HepG2 (cell line): ENCODE measurements around the gene OPRL1. TPM values are rescaled to one million over a fixed set of nuclear protein-coding genes. Genes with fewer than 3 reads are reported as not detected.

Experiments used
- AKAP8 ChIP-seq: sonication (generic); formaldehyde crosslinking; IDR thresholded peaks from 2 replicates; pipeline ENCODE4 v1.5.1; 2020; ENCODE audit warnings: mild to moderate bottlenecking, missing genetic modification reagents
- ARID5B ChIP-seq: IDR thresholded peaks from 2 replicates; pipeline ENCODE4 v1.4.0; 2020; ENCODE audit warnings: mild to moderate bottlenecking, missing genetic modification reagents
- ATF7 ChIP-seq, 2 experiments: fragments of 450-650 bp in 1 of 2; sonication (generic) in 1 of 2; formaldehyde crosslinking in 1 of 2; IDR thresholded peaks; 2 replicates each; pipeline versions ENCODE4 v1.4.0 to v1.6.1; 2016 to 2020; ENCODE audit warnings: antibody characterized with exemption in 1 of 2, mild to moderate bottlenecking in 1 of 2, missing genetic modification reagents in 1 of 2
- ATF7-NPFF ChIP-seq: sonication (generic); formaldehyde crosslinking; IDR thresholded peaks from 2 replicates; pipeline ENCODE4 v1.8.1; 2023; ENCODE audit warnings: mild to moderate bottlenecking, low read depth, missing genetic modification reagents, moderate library complexity
- CTCF ChIP-seq: sonication (generic); formaldehyde crosslinking; IDR thresholded peaks from 2 replicates; pipeline ENCODE4 v1.5.0; 2020; ENCODE audit warnings: mild to moderate bottlenecking, missing genetic modification reagents, moderate library complexity
- EHMT2 ChIP-seq: fragments of 200-600 bp; sonication (generic); IDR thresholded peaks from 2 replicates; pipeline ENCODE4 v1.7.0; 2017; ENCODE audit warnings: antibody characterized with exemption, low read depth, low read length, borderline replicate concordance
- GMEB2 ChIP-seq: IDR thresholded peaks from 2 replicates; pipeline ENCODE4 v1.6.1; 2016; ENCODE audit warnings: missing biosample characterization, missing genetic modification reagents, low read depth
- HDAC6 ChIP-seq: fragments of 200-600 bp; sonication (generic); IDR thresholded peaks from 2 replicates; pipeline ENCODE4 v1.7.0; 2017; ENCODE audit warnings: mild to moderate bottlenecking, antibody characterized with exemption, low read length, low read depth
- IRX3 ChIP-seq: sonication (generic); formaldehyde crosslinking; IDR thresholded peaks from 2 replicates; pipeline ENCODE4 v1.8.1; 2023; ENCODE audit warnings: mild to moderate bottlenecking, low read depth, missing genetic modification reagents, borderline replicate concordance
- NONO ChIP-seq, 2 experiments: fragments of 450-650 bp in 1 of 2; sonication (generic) in 1 of 2; formaldehyde crosslinking in 1 of 2; IDR thresholded peaks in 1 of 2; conservative IDR thresholded peaks in 1 of 2; 2 replicates each; pipeline versions ENCODE4 v1.6.1 to v1.8.0; 2017 to 2022; ENCODE audit warnings: mild to moderate bottlenecking in 1 of 2, missing genetic modification reagents in 1 of 2, moderate library complexity in 1 of 2
- RAD51 ChIP-seq: fragments of 450-650 bp; IDR thresholded peaks from 2 replicates; pipeline ENCODE4 v1.6.1; 2016; ENCODE audit warnings: borderline replicate concordance
- RFXANK ChIP-seq: IDR thresholded peaks from 2 replicates; pipeline ENCODE4 v1.6.1; 2016
- SKIL ChIP-seq: sonication (generic); formaldehyde crosslinking; IDR thresholded peaks from 2 replicates; pipeline ENCODE4 v1.8.0; 2022; ENCODE audit warnings: missing genetic modification reagents, mild to moderate bottlenecking, moderate library complexity, borderline replicate concordance
- TP53 ChIP-seq: sonication (generic); formaldehyde crosslinking; conservative IDR thresholded peaks from 2 replicates; pipeline ENCODE4 v1.4.0; 2020; ENCODE audit warnings: missing genetic modification reagents
- ZNF18 ChIP-seq: sonication (generic); formaldehyde crosslinking; IDR thresholded peaks from 2 replicates; pipeline ENCODE4 v1.8.0; 2022; ENCODE audit warnings: mild to moderate bottlenecking, missing genetic modification reagents; ENCODE audit not compliant: insufficient replicate concordance
- ZSCAN30 ChIP-seq: sonication (generic); formaldehyde crosslinking; IDR thresholded peaks from 2 replicates; pipeline ENCODE4 v1.5.0; 2020; ENCODE audit warnings: mild to moderate bottlenecking, missing genetic modification reagents
- polyA plus RNA-seq, 8 experiments: library from polyadenylated mRNA; depleted of rRNA in 3 of 8; stranded (reverse) in 7 of 8; unstranded in 1 of 8; fragments of >200 nt; fragmentation: Illumina TruSeq in 4 of 8; extraction: Trizol in 4 of 8; gene quantifications; 2 replicates each; pipeline versions ENCODE4 v1.2.1 to v1.2.3, GENCODE V29; 2011 to 2016; ENCODE audit warnings: low read depth in 4 of 8, missing spikeins in 1 of 8, mixed read lengths in 1 of 8; ENCODE audit not compliant: insufficient read depth in 1 of 8
- total RNA-seq, 5 experiments: library from RNA; depleted of rRNA; stranded (reverse); fragments of >200 nt; fragmentation: Illumina TruSeq; extraction: Trizol; gene quantifications; 2 replicates each; pipeline ENCODE4 v1.2.3, GENCODE V29; 2016; ENCODE audit warnings: low read depth in 1 of 5

The OPRL1 gene
- total and polyA plus RNA-seq, 2 of the 13 experiments (the other 11 are each of a cell fraction or from before 2014, with no cell fraction given): 0.35 to 0.71 TPM

GRCh38 chr20:64042054-64042781 lies 37.7 kb upstream of the OPRL1 start (continued):
- TF ChIP-seq CTCF: no peak; the same call in 1 of the 2 replicates
- TF ChIP-seq GMEB2 (CRISPR knock-in tag): no peak
- TF ChIP-seq ARID5B: peak; percentile 17; the same call in 1 of the 2 replicates
- peak; percentile 94 for TF ChIP-seq ZNF18 (CRISPR knock-in tag)
- peak; percentile 30; the same call in 1 of the 2 replicates for TF ChIP-seq AKAP8 (CRISPR knock-in tag)
- no peak for TF ChIP-seq IRX3
- TF ChIP-seq HDAC6: no peak
- TF ChIP-seq SKIL (CRISPR knock-in tag): 0 out of 2 replicates have a peak, but pooled peaks have one; percentile 0
- TF ChIP-seq TP53: no peak
- no peak for TF ChIP-seq NONO (IDR thresholded peaks at IDR 0.05)
- 0 out of 2 replicates have a peak, but pooled peaks have one; percentile 56 for TF ChIP-seq NONO (CRISPR knock-in tag; conservative IDR thresholded peaks at IDR 0.05)
- no peak for TF ChIP-seq ATF7 (IDR thresholded peaks at IDR 0.05)
- 0 out of 2 replicates have a peak, but pooled peaks have one; percentile 49 for TF ChIP-seq ATF7 (CRISPR knock-in tag; IDR thresholded peaks at IDR 0.05)
- TF ChIP-seq EHMT2: no peak
- TF ChIP-seq RFXANK (CRISPR knock-in tag): no peak
- no peak for TF ChIP-seq ZSCAN30 (CRISPR knock-in tag)
- peak; percentile 83 for TF ChIP-seq ATF7-NPFF (CRISPR knock-in tag)
- no peak for TF ChIP-seq RAD51
